Tibial artery (tissue), 4 donors: Measurements from ENCODE around the gene MLLT3.

Source experiments
- DNase-seq, 2 donors: peaks; one replicate each; pipeline ENCODE4 v3.0.0-alpha.2; 2019
- H3K27ac ChIP-seq, 2 donors: fragments of 200-600 bp; sonication (generic) in 1 of 2; 1 replicate in 1 of 2; 2 replicates in 1 of 2; pipeline ENCODE4 v1.5.1; 2018 to 2019; ENCODE audit warnings: mild to moderate bottlenecking in 1 of 2
- H3K27me3 ChIP-seq, 2 donors: fragments of 200-600 bp; sonication (generic) in 1 of 2; one replicate each; pipeline versions ENCODE4 v1.5.1 to v1.6.0; 2016 to 2019
- H3K36me3 ChIP-seq, 3 donors: fragments of 200-600 bp; sonication (generic) in 2 of 3; one replicate each; pipeline ENCODE4 v1.5.1; 2016 to 2019; ENCODE audit warnings: mild to moderate bottlenecking in 2 of 3
- H3K4me1 ChIP-seq, 4 donors: fragments of 200-600 bp; sonication (generic) in 2 of 4; 1 replicate in 3 of 4; 2 replicates in 1 of 4; pipeline ENCODE4 v1.5.1; 2016 to 2019
- H3K4me3 ChIP-seq, 2 donors: fragments of 200-600 bp; sonication (generic) in 1 of 2; 1 replicate in 1 of 2; 2 replicates in 1 of 2; pipeline ENCODE4 v1.5.1; 2018 to 2019; ENCODE audit warnings: mild to moderate bottlenecking in 2 of 2
- H3K9me3 ChIP-seq, 3 donors: fragments of 200-600 bp; sonication (generic) in 1 of 3; one replicate each; pipeline ENCODE4 v1.5.1; 2016 to 2019
- CTCF ChIP-seq, 2 experiments: fragments of 200-600 bp in 1 of 2; fragments of 450-650 bp in 1 of 2; IDR thresholded peaks; one replicate each; pipeline ENCODE4 v1.5.1; 2017 to 2019; ENCODE audit warnings: antibody characterized with exemption in 2 of 2, mild to moderate bottlenecking in 1 of 2, moderate library complexity in 1 of 2
- intact Hi-C: fragments of 100-400 bp; cut with DNase I; formaldehyde crosslinking; loops from one replicate; pipeline ENCODE4 v1.15.0; 2023; ENCODE audit warnings: low total_unique reads

Gene MLLT3

GRCh38 chr9:20294046-20294750 is 328.1 kb downstream of the MLLT3 start:
- H3K9me3 ChIP-seq, result no peaks in the 10 kb centered on the region
- no peaks in the 10 kb centered on the region for H3K4me1 ChIP-seq
- no peak for TF ChIP-seq CTCF (IDR thresholded peaks at IDR 0.05)
- DNase-seq, result no peak
- no peaks in the 10 kb centered on the region for H3K27me3 ChIP-seq
- H3K4me3 ChIP-seq, result no peak overlapping the region
- intact Hi-C loops, result no loop called here
- no peaks in the 10 kb centered on the region for H3K36me3 ChIP-seq
- no peak overlapping the region for H3K27ac ChIP-seq

GRCh38 chr9:20292002-20292401 is 330.3 kb downstream of the MLLT3 start:
- intact Hi-C loops, result no loop called here
- H3K27me3 ChIP-seq, result no peaks in the 10 kb centered on the region
- no peak overlapping the region for H3K4me3 ChIP-seq
- no peaks in the 10 kb centered on the region for H3K9me3 ChIP-seq
- DNase-seq, result no peak
- no peaks in the 10 kb centered on the region for H3K4me1 ChIP-seq
- TF ChIP-seq CTCF (IDR thresholded peaks at IDR 0.05), result no peak
- H3K36me3 ChIP-seq, result no peaks in the 10 kb centered on the region
- no peak overlapping the region for H3K27ac ChIP-seq
